HG03066 (cell line): ENCODE data around the gene ANKRD12.

ENCODE experiments used
- ATAC-seq: cut with Tn5 transposase; IDR thresholded peaks from one replicate; pipeline ENCODE4 v1.9.1; 2021; ENCODE audit warnings: low read depth; ENCODE audit not compliant: unreplicated experiment

The ANKRD12 gene

DNA sequence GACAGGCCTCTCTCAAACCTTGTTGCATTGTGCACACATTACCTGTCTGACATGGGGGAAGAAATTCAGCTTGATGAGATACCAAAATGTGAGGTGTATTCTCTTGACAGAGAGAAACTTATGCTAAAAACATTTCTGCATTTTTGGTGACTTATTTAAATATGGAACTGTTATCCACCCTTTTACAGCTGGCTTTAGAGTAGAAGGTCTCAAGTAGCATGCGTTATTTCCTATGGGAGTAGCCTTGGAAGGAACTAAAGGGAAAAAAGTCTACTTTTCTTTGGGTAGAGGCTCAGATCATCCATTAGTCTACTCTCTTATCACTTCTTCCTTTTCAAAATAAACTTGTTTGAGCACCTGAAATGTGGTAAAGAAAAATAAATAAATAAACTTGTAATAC lies 141.4 kb downstream of the ANKRD12 start:
- no peak for ATAC-seq

GRCh38 chr18:9280849-9281248 lies 144.3 kb downstream of the ANKRD12 start:
- no peak for ATAC-seq

GRCh38 chr18:9281780-9282179 lies 145.2 kb downstream of the ANKRD12 start:
- ATAC-seq, result no peak

GRCh38 chr18:9283791-9284190 lies 147.2 kb downstream of the ANKRD12 start:
- no peak for ATAC-seq

GRCh38 chr18:9285604-9286003 lies 149.0 kb downstream of the ANKRD12 start:
- no peak for ATAC-seq

GRCh38 chr18:9287036-9287435 lies 150.5 kb downstream of the ANKRD12 start:
- ATAC-seq, result no peak

GRCh38 chr18:9289698-9290097 lies 153.1 kb downstream of the ANKRD12 start:
- no peak for ATAC-seq

DNA sequence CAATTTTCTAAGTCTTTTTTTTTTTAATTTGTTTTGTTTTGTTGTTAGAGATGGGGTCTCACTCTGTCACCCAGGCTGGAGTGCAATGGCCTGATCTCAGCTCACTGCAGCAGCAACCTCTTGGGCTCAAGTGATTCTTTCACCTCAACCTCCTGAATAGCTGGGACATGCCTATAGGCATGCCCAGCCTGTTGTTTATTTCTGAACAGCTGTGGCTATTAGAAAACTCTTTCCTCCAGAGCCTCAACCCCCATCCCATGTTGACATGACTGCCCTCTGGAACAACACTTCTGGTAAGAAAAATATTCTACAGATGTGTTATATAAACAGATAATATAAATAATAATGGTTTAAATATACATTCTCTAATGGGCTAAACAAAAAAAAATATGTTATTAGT lies 153.6 kb downstream of the ANKRD12 start:
- no peak for ATAC-seq

GRCh38 chr18:9292047-9292446 lies 155.5 kb downstream of the ANKRD12 start:
- no peak for ATAC-seq

GRCh38 chr18:9293948-9294347 lies 157.4 kb downstream of the ANKRD12 start:
- ATAC-seq, result no peak

DNA sequence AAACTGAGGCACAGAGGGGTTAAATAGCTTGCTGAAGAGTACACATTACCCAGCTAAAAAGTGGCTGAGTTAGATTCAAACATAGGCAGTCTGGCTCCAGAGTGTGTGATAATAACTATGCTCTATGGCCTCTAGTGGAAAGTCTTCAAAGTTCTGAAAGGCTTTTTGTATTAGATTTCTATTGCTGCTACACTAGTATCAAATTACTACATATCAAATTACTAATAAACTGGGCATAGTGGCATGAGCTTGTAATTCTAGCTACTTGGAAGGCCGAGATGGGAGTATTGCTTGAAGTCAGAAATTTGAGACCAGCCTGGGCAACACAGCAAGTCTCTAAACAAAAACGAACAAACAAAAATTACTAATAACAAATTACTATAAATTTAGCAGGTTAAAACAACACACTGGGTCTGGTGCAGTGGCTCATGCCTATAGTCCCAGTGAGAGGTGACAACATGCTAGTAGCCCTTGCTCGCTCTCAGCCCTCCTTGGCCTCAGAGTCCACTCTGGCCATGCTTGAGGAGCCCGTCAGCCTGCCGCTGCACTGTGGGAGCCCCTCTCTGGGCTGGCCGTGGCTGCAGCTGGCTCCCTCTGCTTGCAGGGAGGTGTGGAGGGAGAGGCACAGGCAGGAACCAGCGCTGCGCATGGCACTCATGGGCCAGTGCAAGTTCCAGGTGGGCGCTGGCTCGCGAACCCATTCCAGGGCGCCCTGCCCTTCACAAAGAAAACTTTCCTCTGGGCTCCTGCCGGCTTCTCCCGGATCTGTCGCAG lies 159.8 kb downstream of the ANKRD12 start:
- ATAC-seq, result no peak

DNA sequence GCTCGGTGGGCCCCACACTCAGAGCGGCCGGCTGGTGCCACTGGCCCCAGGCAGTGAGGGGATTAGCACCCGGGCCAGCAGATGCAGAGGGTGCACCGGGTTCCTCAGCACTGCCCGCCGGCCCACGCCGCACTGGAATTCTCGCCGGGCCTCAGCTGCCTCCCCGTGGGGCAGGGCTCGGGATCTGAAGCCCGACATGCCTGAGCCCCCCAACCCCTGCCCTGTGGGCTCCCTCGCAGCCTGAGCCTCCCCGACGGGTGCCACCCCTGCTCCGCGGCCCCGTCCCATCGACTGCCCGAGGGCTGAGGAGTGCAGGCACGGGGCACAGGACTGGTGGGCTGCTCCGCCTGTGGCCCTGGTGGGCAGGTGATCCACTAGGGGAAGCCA lies 160.4 kb downstream of the ANKRD12 start:
- ATAC-seq, result no peak

- no peak for ATAC-seq
Observed at GRCh38 chr18:9304388-9305070, 167.9 kb downstream of the ANKRD12 start.

DNA sequence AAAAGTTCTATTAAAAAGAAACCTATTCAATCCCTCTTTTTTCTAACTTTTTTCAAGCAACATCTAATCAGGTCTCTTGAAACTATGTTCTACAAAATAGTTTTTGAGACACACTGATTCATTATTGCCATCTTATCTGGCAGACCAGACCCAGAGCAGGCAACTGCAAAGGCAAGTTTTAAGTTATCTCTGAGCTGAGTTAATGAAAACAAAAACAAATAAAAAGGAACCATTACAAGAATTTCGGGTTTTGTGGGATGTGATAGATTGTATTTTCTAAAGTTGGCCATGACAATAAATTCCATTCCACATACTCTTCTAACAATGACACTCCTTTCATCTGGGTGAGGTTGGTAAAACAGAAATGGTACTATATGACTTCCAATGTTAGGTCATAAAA lies 182.8 kb downstream of the ANKRD12 start:
- ATAC-seq, result no peak

GRCh38 chr18:9321017-9321452 lies 184.5 kb downstream of the ANKRD12 start:
- ATAC-seq, result no peak

DNA sequence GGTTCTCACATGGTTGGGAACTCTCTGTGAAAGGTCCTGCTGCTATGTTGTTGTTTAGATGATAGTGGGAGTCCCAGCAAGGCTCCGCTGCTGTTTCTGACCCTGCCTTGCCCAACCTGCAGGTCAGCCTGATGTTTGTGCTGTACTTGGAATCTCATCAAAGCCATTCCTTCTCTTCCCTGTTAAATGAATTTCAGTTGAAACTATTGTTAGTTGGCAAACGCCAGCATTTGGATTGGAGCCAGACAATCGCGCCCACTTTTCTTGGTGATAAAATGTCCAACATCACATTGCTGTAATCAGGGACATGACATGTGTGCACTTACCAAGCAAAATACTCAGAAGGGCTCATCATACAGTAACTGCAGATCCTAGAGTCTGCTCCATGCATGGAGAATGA lies 185.2 kb downstream of the ANKRD12 start:
- ATAC-seq, result no peak

GRCh38 chr18:9322744-9323143 lies 186.2 kb downstream of the ANKRD12 start:
- ATAC-seq, result no peak

GRCh38 chr18:9323750-9324445 lies 187.3 kb downstream of the ANKRD12 start:
- ATAC-seq, result no peak

DNA sequence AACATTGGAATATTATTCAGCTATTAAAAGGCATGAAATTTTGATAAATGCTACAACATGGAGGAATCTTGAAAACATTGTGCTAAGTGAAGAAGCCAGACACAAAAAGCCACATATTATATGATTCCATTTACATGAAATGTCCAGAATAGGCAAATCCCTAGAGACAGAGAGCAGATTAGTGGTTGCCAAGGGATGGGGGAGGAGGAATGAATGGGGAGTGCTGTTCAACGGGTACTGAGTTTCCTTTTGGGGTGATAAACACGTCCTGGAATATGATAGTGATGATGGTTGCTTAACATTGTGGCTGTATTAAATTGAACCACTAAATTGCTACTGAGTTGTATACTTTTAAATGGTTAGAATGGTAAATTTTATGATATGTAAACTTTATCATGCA lies 189.1 kb downstream of the ANKRD12 start:
- no peak for ATAC-seq

DNA sequence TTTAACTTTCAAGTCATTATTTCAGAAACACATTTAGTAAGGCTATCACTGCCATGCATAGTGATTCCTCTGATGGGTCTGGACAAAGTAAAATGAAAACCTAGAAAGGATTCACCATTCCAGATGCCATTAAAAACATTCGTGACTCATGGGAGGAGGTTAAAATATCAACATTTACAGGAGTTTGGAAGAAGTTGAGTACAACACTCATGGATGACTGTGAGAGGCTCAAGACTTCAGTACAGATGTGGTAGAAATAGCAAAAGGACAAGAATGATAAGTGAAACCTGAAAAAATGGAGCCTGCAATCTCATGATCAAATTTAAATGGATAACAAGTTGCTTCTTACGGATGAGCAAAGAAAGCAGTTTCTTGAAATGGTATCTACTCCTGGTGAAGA lies 192.2 kb downstream of the ANKRD12 start:
- no peak for ATAC-seq

DNA sequence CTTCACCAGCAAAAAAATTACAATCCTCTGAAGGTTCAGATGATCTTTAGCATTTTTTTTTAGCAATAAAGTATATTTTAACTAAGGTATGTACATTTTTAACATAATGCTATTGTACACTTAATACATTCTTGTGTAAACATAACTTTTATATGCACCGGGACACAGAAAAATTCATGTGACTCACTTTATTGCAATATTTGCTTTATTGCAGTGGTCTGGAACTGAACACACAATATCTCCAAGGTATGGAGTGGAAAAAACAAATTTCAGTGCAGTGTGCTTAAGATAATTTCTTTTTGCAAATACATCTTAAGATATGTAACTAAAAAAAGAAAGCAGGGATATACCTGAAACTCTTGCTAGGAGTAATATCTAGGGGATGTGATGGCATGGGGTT lies 192.9 kb downstream of the ANKRD12 start:
- ATAC-seq, result no peak

DNA sequence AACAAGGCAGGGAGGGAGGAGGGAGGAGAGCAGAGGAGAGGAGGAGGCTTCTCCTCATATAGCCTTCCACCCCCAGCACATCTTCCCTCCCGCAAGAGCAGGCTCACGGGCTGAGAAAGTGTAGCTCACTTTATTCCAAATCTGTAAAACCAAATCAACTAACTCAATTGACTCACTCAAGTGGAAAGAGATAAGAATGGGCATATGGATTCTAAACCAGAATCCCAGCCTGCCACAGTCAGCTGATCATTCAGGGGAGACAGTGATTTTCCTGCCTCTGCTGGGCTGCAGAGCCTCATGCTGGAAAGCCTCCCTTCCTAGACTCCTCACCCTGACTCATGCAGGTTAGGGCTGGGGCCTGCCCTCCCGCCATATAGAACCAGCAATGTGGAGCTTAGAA lies 193.8 kb downstream of the ANKRD12 start:
- no peak for ATAC-seq
